ENCODE measurements around the gene MYO18A.

MYO18A gene

DNA sequence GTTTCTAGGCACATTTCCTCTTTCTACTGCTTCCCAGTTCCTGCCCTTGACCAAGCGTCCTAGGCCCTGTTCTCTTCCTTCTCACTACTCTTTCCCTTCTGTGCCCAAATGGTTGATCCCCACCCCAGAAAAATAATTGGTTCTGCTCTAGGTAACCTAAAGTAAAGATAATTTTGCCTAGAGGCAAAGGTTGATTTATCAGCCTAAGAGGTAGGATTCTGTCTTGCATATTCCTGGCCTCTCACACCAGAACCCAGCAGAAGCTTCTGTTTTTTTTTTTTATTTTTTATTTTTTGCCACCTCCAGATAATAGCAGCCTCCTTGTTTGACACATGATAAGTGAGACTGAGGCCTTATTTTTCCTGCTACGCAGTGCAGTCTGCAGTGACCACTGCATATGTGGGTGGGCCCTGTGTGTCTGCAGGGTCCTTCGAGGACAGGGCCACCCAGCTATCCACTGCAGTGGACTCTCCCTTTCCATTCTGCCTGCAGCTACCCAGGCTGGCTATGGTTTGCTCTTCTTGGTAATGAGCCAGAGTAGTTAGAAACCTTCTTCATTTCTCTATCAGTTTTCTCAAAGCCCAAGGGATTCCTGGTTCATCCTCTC is 136.6 kb downstream of the MYO18A start:
- FAIRE-seq, result no peak

DNA sequence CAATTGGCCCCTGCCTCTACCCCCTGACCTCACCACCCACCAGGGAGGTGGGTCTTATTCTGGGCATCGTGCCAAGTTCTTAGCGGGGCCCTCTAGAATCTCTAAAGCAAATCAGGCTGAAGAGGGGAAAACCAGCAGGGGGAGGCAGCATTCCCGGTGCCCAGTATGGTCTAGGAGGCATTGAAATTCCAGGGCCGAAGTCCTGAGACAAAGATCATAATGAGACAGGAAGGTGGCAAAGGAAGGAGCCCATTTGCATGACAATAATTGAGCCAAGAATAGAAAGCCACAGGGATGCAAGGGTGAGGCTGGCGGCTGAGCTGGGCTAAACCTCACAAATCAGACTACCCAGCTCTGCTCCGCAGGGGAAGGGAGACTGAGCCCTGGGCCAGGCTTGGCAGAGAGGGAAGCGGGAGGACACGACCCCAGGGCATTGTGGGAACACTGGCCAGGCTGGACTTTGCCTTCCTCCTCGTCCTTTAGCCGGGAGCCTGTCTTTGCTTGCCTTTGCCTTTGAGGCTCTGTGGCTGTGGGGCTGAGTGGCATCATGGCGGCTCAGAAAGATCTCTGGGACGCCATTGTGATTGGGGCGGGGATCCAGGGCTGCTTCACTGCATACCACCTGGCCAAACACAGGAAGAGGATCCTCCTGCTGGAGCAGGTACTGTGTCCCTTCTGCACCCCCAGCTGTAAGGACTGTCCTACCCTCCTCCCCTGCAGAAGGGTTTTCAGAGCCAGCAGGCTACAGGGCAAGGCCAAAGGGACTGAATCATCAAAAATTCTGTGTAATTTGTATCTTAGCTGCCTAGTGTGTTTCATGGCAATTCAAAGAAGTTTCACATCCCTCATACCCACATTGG is 137.3 kb downstream of the MYO18A start, which contains the start of gene PIPOX:
TSS of gene PIPOX (plus strand) at position 463 of the 860 bp plus-strand sequence. CDS start at position 548, 85 bp downstream.
- FAIRE-seq, result no peak

DNA sequence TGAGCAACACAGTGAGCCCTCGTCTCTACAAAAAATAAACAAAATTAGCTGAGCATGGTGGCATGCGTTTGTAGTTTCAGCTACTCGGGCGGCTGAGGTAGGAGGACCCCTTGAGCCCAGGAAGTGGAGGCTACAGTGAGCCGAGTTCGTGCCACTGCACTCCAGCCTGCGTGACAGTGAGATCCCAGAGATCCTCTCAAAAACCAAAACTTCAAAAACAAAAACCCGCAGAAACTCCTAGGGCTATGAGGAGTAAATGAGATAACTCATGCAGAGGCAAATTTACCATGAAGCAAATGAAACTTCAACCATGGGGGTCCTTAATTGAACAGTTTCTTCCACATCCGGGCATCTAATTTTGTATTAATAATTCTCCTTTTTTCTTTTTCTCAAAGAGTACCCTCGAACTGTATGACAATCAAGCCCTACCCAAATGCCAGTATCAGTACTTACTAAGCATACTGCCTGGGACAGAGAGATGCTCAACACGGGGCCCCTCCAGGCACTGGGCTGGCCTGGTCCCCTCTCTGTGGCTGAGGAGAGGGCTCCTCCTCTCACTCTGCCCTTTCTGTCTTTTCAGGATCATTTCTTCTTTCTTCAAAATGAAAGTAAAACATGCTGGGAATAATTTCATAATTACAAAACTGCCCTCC is 138.0 kb downstream of the MYO18A start:
- no peak for FAIRE-seq

DNA sequence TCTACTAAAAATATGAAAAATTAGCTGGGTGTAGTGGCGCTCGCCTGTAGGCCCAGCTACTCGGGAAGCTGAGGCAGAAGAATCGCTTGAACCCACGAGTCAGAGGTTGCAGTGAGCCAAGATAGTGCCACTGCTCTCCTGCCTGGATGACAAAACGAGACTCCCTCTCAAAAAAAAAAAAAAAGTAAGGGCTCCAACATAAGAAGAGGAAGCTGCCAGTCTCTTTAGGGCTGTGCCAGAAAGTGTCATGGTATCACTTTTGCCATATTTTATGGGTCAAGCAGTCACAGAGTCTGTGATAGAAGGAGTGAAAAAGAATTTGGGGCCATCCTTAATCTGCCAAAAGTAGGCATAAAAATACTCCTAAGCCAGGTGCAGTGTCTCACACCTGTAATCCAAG is 138.6 kb downstream of the MYO18A start:
- no peak for FAIRE-seq

DNA sequence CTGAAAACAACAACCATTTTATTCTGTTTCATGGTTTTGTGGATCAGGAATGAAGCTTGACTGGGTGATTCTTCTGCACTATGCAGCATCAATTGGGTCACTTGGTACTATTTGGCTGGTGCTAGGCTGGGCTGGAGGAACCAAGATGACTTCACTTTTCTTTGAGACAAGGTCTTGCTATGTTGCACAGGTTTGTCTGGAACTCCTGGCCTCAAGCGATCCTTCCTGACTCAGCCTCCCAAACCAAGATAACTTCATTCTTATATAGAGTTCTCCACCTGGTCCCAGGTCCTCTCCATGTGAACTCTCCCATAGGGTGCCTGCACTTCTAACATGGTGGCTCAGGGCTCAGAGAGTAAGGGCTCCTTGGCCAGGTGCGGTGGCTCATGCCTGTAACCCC is 139.1 kb downstream of the MYO18A start:
- FAIRE-seq, result no peak

DNA sequence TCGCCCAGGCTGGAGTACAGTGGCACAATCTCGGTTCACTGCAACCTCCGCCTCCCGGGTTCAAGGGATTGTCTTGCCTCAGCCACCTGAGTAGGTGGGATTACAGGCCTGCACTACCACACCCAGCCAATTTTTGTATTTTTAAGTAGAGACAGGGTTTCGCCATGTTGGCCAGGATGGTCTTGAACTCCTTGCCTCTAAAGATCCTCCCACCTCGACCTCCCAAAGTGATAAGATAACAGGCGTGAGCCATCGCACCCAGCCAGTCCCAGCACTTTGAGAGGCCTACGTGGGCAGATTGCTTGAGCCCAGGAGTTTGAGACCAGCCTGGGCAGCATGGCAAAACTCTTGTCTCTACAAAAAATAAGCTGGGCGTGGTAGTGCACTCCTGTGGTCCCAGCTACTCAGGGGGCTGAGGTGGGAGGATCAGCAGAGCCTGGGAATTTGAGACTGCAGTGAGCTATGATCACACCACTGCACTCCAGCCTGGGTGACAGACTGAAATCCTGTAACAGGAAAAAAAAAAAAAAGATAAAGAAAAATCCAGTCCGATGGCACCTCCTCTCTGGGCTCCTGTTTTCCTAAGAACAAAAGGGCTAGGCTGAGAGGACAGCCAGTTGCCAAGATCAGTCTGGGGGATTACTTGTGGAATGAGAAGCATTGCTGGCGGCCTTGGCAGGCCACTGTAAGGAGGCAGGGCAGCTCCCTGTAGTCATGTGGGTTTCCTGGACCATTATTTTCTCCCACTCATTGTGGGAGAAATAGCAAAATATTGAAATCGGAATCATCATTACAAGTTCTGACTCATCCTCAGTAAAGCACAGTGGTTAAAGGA is 140.2 kb downstream of the MYO18A start:
- FAIRE-seq, result no peak

DNA sequence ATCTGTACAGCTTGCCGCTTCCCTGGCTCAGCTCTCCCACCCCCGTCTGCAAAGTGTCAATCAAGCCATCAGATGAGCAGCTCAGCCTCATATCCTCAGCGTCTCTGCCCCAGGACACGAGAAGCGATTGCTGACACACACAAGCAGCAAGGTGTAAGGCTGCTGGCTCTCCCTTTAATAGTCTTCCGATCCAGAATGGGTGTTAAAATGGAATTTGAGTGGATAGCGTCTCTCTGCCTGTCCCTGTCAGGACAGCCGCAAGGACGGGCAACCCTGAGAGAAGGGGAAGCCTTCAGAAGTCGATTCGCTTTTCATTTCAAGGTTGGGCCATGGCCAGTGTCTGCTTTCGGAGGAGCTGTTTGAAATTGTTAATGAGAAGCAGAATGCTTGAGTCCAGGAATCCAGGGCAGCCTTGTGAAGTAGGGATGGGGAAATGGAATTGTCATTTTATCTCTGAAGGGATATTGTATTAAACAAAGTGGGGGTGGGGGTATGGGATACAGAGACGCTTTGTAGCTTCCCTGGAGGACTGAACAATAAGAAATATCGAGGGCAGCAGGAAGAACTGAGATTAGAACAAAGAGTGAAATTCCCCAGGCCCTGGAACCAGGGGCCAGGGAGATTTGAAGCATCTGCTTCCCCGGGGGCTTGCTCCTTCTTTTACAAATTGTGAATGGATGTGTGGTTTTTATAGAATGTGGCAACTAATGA is 142.0 kb downstream of the MYO18A start:
- no peak for FAIRE-seq

DNA sequence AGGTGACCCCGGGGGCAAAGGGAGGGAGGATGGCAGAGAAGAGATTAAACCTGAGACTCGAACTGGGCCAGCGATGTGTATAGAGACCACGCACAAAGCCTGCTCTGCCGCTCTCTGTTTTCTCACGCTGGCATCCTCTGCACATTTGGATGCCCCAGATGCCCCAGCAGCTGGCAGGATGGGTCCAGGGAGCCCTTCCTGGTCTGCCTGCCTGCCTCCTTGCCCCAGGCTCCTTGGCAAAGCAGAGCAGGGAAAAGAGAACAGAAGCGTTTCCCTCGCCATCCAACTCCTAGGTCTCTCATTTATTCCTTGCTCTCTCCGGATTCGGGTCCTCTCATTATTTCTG is 142.5 kb downstream of the MYO18A start:
- FAIRE-seq, result no peak

DNA sequence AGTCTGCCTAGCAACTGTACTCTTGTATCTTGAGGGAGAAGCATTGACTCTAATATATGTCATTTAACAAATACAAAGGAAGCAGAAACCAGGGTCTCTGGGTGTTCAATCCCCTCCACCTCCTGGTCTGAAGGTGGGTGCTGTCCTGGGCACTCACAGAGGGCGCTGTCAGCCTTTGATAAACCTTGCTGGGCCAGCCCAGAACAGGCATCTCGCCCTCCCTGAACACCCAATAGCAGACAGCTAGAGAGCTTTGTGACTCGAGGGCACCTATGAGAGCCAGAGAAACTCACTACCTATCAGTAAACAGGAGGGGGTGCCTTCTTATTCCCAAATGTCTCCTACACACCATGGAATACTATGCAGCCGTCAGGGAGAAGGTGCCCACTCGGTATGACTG is 143.6 kb downstream of the MYO18A start:
- no peak for FAIRE-seq

DNA sequence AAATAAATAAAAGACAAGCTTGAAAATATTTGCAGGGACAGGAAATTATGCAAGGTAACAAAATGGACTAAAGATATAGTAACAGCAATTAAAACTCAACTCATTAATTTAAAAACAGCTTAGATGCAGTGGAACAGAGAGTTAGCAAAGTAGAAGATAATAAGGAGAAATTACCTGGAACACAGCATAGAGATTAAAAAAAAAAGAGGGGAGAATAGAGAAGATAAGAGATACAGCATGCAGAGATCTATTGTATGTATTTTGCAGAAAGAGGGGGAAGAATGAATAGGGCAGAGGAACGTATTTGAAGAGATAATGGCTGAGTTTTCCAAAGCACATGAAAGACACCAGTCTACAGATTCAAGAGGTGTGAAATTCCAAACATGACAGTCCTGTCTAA is 145.7 kb downstream of the MYO18A start:
- no peak for FAIRE-seq

DNA sequence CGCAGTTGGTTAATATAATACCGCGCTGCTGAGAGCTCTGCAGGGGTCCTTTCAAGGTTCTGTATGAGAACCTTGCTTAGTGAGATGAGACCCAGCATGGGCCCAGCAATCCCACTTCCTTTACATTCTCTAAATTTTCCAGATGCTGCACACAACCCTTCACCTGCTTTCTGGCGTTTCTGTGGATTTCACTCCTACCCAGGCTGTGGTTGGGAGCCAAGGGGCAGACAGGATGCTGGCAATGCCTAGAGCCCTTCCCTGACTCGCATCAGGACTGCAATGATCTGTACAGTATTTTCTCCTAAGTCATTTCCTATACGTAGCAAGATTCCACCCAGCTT is 147.4 kb downstream of the MYO18A start:
- FAIRE-seq, result no peak

DNA sequence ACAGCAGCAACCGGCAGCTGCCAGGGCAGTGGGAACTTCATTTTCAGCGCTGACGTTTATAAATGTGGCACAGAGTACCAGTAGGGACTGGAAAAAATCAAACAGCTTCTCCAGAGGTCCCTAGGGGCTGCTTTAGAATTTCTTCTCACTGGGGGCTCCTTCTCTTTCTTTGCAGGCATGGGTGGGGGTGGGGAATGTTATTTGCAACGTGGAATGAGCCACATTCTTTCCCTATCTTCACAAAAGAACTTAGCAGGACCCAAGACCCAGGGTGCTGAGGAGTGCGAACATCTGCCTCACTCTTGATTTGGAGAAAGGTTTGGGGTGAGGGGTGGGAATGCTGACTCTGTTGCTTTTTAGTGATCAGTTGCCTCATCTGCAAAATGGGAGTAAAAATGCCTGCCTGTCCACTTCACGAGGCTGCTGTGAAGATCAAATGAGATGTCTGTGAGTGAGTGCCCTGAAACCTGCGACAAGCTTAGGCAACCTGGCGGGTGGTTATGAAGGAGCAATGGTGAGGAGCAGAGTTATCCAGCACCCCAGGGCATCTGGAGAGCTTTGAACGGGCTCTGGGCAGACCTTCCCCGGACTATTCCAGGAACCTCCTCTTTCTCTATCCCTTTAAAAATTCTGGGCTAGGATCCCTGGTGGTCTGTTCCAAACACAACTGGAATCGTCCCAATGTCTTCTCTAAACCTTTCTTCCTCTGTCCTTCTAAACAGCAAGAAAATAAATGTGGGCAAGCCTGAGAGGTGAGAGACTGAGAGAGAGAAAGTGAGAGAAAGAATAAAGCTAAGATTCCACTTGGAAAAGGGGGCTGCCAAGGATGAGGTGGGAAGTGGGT is 148.0 kb downstream of the MYO18A start:
- no peak for FAIRE-seq

DNA sequence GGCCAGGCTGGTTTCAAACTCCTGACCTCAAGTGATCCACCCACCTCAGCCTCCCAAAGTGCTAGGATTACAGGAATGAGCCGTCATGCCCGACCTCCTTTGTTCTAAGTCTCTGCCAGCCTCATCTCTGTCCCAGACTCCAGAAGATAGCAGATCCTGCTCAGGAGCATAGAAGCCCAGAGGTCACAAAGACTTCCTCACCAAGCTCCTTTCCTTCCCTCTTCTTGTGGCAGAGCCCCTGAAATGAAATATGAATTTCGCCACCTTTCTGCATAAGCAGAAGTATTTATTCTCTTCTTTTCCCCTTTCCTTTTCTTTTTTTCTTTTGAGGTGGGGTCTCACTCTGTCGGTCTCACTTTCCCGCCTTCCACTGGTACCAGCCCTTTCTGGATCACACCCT is 148.7 kb downstream of the MYO18A start:
- no peak for FAIRE-seq

DNA sequence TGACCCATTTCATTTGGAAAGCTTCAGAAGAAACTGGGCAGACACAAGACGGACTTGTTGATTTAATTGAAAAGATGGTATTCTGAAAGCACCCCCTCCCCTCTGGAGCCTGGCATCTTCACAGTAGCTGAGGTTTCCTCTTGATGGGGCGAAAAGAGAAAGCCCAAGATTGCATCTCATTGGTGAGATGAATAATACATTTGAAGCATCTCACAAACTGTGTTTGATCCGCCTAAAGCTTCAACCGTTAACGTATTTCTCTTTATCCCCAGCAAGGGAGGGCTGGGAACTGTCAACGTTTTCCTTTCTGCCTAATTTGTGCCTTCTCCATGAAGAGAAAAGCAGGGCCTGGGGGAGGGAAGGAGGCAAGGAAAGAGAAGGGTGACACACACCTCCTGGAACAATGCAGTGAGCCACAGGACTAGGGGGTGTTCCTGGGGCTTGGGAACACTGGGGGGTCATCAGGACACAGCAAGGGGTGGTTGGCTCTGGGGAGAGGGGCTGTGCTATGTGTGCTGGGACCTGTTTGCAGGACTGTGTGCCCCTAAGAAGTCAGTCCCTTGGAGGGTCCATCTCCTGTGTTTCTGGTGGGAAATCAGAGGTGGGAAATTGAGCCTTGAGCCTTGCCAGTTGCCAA is 155.8 kb downstream of the MYO18A start:
- FAIRE-seq, result no peak

DNA sequence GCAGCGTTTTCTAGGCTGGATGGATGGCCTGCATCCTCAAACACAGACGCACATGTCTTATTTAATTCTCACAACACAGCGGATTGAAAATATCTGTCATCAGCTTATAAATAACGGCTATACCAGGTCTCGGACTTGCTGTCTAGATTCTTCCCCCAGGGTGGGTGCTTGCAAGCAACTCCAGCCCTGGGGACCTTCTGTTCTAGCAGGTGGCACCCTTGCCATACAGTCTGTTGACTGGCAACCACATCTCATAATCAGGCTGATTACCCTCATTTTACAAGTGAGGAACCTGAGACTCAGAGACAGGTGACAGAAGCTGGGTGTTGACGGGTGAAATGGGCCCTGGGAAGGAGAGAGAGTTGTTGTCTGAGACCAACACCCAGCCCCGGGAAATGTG is 158.1 kb downstream of the MYO18A start:
- no peak for FAIRE-seq

DNA sequence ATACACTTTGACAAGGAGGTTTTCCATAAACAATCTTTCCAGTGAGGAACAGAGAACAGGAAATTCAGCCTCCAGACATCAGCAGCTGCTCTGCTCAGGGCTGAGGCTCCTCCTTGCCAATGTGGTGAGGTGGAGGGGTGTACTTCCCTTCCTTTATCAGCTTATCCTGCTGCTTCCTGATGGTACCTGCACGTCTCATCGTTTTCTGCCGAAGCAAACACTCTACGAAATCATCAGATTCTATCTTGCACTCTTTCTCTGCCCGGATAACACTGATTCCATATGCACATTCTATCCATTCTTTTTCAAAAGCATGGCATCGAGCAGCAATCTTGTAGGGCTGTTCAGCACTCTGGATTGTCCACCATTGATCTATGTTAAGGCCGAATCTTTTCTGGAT is 159.0 kb downstream of the MYO18A start:
- no peak for FAIRE-seq
